WERI-Rb-1 (cell line): ENCODE results near the gene NKG7.

Experiments used
- DNase-seq: peaks from one replicate; pipeline ENCODE4 v3.0.0-alpha.2; 2020
- H3K27ac ChIP-seq: fragments of 250-450 bp; sonication (Bioruptor Pico); 2 replicates; pipeline ENCODE4 v1.5.1; 2020; ENCODE audit warnings: mild to moderate bottlenecking, moderate library complexity
- H3K27me3 ChIP-seq: fragments of 250-450 bp; sonication (Bioruptor Pico); 2 replicates; pipeline ENCODE4 v1.5.1; 2021; ENCODE audit warnings: mild to moderate bottlenecking, low read depth, moderate library complexity; ENCODE audit not compliant: insufficient read depth, severe bottlenecking
- H3K36me3 ChIP-seq: fragments of 250-450 bp; sonication (Bioruptor Pico); 2 replicates; pipeline ENCODE4 v1.5.1; 2020; ENCODE audit warnings: mild to moderate bottlenecking, moderate library complexity
- H3K4me3 ChIP-seq: 2 replicates; pipeline ENCODE4 v1.5.1; 2011; ENCODE audit warnings: low read depth, mild to moderate bottlenecking, control low read depth, low read length
- H3K9me3 ChIP-seq: fragments of 250-450 bp; sonication (Bioruptor Pico); 2 replicates; pipeline ENCODE4 v1.5.1; 2021; ENCODE audit warnings: mild to moderate bottlenecking, moderate library complexity; ENCODE audit not compliant: severe bottlenecking
- TF ChIP-seq, protein P1 (sequence below): IDR thresholded peaks from 2 replicates; pipeline ENCODE4 v1.5.1; 2011; ENCODE audit warnings: low read depth, mild to moderate bottlenecking, control low read depth, inconsistent platforms, low read length

NKG7 gene

GRCh38 chr19:51382004-51382403 is 9.6 kb upstream of the NKG7 start:
- Histone ChIP-seq H3K4me3 (no peak overlapping the region), H3K9me3 (peaks cover 5% of the 10 kb centered on the region), H3K36me3 (no peaks in the 10 kb centered on the region), H3K27ac (no peak overlapping the region), H3K27me3 (no peaks in the 10 kb centered on the region)
- TF ChIP-seq, protein P1, sequence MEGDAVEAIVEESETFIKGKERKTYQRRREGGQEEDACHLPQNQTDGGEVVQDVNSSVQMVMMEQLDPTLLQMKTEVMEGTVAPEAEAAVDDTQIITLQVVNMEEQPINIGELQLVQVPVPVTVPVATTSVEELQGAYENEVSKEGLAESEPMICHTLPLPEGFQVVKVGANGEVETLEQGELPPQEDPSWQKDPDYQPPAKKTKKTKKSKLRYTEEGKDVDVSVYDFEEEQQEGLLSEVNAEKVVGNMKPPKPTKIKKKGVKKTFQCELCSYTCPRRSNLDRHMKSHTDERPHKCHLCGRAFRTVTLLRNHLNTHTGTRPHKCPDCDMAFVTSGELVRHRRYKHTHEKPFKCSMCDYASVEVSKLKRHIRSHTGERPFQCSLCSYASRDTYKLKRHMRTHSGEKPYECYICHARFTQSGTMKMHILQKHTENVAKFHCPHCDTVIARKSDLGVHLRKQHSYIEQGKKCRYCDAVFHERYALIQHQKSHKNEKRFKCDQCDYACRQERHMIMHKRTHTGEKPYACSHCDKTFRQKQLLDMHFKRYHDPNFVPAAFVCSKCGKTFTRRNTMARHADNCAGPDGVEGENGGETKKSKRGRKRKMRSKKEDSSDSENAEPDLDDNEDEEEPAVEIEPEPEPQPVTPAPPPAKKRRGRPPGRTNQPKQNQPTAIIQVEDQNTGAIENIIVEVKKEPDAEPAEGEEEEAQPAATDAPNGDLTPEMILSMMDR: no peak
- DNase-seq: no peak

GRCh38 chr19:51380379-51380778 is 7.9 kb upstream of the NKG7 start:
- no peaks in the 10 kb centered on the region for H3K27me3 ChIP-seq
- DNase-seq: no peak
- TF ChIP-seq, protein P1: no peak
- peaks cover 5% of the 10 kb centered on the region for H3K9me3 ChIP-seq
- no peaks in the 10 kb centered on the region for H3K36me3 ChIP-seq
- H3K4me3 ChIP-seq: no peak overlapping the region
- H3K27ac ChIP-seq: no peak overlapping the region

- Histone ChIP-seq H3K9me3 (peaks cover 5% of the 10 kb centered on the region), H3K27ac (no peak overlapping the region), H3K27me3 (no peaks in the 10 kb centered on the region), H3K4me3 (no peak overlapping the region), H3K36me3 (no peaks in the 10 kb centered on the region)
- no peak for DNase-seq
- TF ChIP-seq, protein P1: no peak
Observed at GRCh38 chr19:51377422-51377821, 5.0 kb upstream of the NKG7 start.

DNA sequence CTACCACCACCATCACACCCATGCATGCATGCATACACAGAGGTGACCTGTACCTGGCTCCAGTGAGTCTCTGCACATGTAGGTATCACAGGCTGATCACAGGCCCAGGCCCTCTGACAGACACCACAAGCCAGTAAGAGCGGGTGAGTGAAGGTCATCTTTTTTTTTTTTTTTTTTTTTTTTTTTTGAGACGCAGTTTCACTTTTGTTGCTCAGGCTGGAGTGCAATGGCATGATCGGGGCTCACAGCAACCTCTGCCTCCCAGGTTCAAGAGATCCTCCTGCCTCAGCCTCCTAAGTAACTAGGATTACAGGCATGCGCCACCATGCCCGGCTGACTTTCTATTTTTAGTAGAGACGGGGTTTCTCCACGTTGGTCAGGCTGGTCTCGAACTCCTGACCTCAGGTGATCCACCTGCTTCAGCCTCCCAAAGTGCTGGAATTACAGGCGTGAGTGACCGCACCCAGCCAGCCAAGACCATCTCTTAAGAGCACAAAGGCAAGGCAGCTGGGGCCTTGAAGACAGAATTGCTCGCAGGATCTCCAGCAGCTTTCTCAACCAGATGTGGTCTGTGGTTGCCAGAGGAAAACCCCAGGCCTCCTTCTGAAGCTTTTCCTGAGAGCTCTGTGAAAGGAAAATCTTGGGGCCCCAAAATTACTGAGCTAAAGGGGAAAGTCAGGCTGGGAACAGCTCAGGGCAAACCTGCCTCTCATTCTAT is 3.2 kb upstream of the NKG7 start:
- TF ChIP-seq, protein P1: no peak
- Histone ChIP-seq H3K27ac (no peak overlapping the region), H3K9me3 (no peaks in the 10 kb centered on the region), H3K36me3 (no peaks in the 10 kb centered on the region), H3K27me3 (no peaks in the 10 kb centered on the region), H3K4me3 (no peak overlapping the region)
- no peak for DNase-seq

DNA sequence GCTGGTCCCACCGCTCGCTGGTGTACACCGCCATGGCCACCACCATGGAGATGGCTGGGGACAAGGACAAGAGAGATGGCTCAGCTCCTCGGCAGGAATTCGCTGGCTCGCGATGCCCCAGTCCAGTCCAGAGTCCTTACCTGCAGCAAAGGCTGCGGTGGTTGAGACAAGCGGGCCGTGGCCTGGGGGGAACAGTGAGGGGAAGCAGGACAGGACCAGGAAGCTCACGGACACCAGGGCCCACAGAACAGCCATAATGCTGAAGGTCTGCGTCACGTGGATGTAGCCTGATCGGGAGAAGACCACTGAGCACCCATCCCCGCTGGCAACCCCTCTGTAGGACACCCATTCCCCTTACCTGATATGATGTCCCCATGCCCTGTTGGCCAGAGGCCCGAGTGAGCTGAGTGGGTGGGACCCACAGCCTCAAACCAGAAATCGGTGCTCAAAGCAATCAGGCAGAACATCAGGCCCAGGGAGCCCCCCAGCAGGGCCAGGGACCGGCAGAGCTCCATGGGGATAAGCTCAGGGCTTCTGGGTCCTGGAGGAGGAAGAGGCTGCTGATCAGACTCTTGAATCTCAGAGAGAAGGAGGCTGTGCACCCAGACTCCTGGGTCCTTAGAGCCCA is 319 bp downstream of the NKG7 start:
- no peak for DNase-seq
- no peaks in the 10 kb centered on the region for H3K9me3 ChIP-seq
- no peaks in the 10 kb centered on the region for H3K36me3 ChIP-seq
- TF ChIP-seq, protein P1: no peak
- H3K27me3 ChIP-seq: no peaks in the 10 kb centered on the region
- H3K27ac ChIP-seq: no peak overlapping the region
- no peak overlapping the region for H3K4me3 ChIP-seq
